Testis (tissue), 2 donors: Measurements from ENCODE around the gene MEAF6.

ENCODE experiments used
- CTCF ChIP-seq, 3 experiments: fragments of 450-650 bp in 2 of 3; fragments of 200-600 bp in 1 of 3; sonication (generic) in 1 of 3; IDR thresholded peaks; one replicate each; pipeline ENCODE4 v1.5.1; 2016 to 2019; ENCODE audit warnings: antibody characterized with exemption in 3 of 3, mild to moderate bottlenecking in 2 of 3, moderate library complexity in 1 of 3
- POLR2A ChIP-seq: fragments of 450-650 bp; IDR thresholded peaks from one replicate; pipeline ENCODE4 v1.6.1; 2017; ENCODE audit warnings: antibody characterized with exemption, mild to moderate bottlenecking, moderate library complexity

- no peak for TF ChIP-seq CTCF (IDR thresholded peaks at IDR 0.05)
- no peak for TF ChIP-seq POLR2A
Observed at GRCh38 chr1:37501661-37502060, 12.9 kb downstream of the MEAF6 start.
